Activated CD8-positive, alpha-beta T cell treated with anti-CD3 and anti-CD28 coated beads, Interleukin-2, amount 10 ng/mL, durations not matched to agents 7 days and 5 days (primary cell): ENCODE measurements around the gene ARPC4. TPM values are rescaled to one million over a fixed set of nuclear protein-coding genes. Genes with fewer than 3 reads are reported as not detected.

Source experiments
- ATAC-seq: fragments of 150-1000 bp; cut with Tn5 transposase; one replicate; pipeline ENCODE4 v1.10.0; 2021; ENCODE audit warnings: moderate library complexity
- CTCF ChIA-PET: fragments of 350-600 bp; sonication (Branson Sonifier 250); formaldehyde crosslinking; loops from one replicate; lab custom pipeline; 2021; ENCODE audit warnings: antibody characterized with exemption; lab: Charles Lee
- POLR2A ChIA-PET: fragments of 350-600 bp; sonication (Branson Sonifier 250); formaldehyde crosslinking; loops from one replicate; lab custom pipeline; 2021; ENCODE audit warnings: antibody characterized with exemption; lab: Charles Lee
- DNase-seq: peaks from one replicate; pipeline ENCODE4 v3.0.0-alpha.2; 2020
- H3K27ac Mint-ChIP-seq: one replicate; pipeline ENCODE4 v1.8.0; 2021; ENCODE audit warnings: mild to moderate bottlenecking, mixed read lengths
- H3K27me3 Mint-ChIP-seq: one replicate; pipeline ENCODE4 v1.8.0; 2021; ENCODE audit warnings: low read depth, mixed read lengths
- H3K36me3 Mint-ChIP-seq: one replicate; pipeline ENCODE4 v1.8.0; 2021; ENCODE audit warnings: low read depth, mixed read lengths
- H3K4me1 Mint-ChIP-seq: one replicate; pipeline ENCODE4 v1.8.0; 2021; ENCODE audit warnings: low read depth, mixed read lengths
- H3K4me3 Mint-ChIP-seq: one replicate; pipeline ENCODE4 v1.8.0; 2021; ENCODE audit warnings: mild to moderate bottlenecking, mixed read lengths
- H3K9me3 Mint-ChIP-seq: one replicate; pipeline ENCODE4 v1.8.0; 2022; ENCODE audit warnings: mixed read lengths; ENCODE audit not compliant: insufficient read depth
- total RNA-seq, 2 experiments: library from RNA; stranded (reverse); gene quantifications; one replicate each; pipeline ENCODE4 v1.2.3, GENCODE V29; 2021

ARPC4 gene
- 100 to 1,000 TPM; 317 to 321 TPM for total RNA-seq

DNA sequence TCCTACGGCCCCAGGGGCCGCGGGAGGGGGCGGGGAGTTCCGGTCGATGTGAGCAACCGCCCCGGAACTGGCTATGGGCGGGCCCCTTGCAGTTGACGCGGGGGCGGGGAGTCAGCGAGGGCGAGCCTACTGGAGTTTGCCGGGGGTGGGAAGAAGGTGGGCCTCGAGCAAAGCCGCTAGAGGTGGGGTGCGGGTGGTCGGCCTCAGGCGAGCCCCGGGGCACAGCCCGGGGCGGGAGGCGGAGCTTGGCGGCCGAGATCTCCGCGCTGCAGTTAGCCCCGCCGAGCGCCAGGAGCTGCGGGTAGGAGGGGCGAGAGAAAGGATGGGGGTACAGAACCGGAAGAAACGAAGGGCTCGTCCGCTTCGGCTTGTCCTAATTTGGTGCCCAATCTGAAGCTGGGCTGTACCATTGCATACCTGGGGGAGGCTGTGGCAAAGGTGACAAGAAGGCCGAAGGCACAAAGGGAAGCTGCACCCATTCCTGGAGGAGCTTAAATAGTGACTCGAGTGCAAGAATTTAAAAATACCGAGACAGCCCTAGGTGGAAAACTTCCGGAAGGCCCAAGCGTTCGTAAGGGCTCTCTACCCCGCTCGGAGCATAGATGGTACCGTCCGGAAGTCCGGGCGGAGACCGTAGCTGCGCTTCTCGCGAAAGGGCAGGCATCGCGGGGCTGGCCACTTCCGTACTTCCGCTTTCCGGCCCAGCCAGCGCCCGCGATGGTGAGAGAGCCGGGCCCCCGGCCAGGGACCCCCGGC is at the start of gene ARPC4, which contains the start of gene TADA3:
Gene ARPC4, plus strand, starts transcription at position 678 of the 756 bp plus-strand sequence. Its CDS starts 40 bp downstream, at position 718.
Gene TADA3, minus strand, starts transcription at position 69 of the 756 bp plus-strand sequence. CDS start 1,007 bp downstream, outside the sequence.
- peaks cover 64% of the 10 kb centered on the region for H3K36me3 Mint-ChIP-seq
- POLR2A ChIA-PET, result interaction anchor here (0.6 to 4.9 kb wide), 26 partner anchors 9 to 397 kb away, joined by 3 to 38 read pairs (median 4); partner anchors contain the start of genes BRPF1, CAMK1, CRELD1 and FANCD2
- no peaks in the 10 kb centered on the region for H3K9me3 Mint-ChIP-seq
- ATAC-seq (peak; percentile 92), DNase-seq (peak; percentile 96)
- CTCF ChIA-PET, result interaction anchor here (0.7 to 1.9 kb wide), 12 partner anchors 10 to 439 kb away, joined by 3 to 14 read pairs (median 4); partner anchors contain the start of gene CAMK1
- no peaks in the 10 kb centered on the region for H3K27me3 Mint-ChIP-seq
- peak within 1 kb of the TSS; percentile 96 for H3K4me3 Mint-ChIP-seq
- peak within 1 kb of the TSS; percentile 100 for H3K27ac Mint-ChIP-seq
- H3K4me1 Mint-ChIP-seq, result peaks cover 53% of the 10 kb centered on the region

DNA sequence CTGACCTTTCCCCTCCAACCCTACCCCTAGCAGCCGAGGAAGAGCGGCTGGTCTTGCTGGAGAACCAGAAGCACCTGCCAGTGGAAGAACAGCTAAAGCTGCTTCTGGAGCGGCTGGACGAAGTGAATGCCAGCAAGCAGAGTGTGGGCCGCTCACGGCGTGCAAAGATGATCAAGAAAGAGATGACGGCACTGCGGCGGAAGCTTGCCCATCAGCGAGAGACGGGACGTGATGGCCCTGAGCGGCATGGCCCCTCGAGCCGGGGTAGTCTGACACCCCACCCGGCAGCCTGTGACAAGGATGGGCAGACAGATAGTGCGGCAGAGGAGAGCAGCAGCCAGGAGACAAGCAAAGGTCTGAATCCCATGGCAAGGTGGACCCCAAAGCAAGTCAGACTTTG is 49.3 kb upstream of the ARPC4 start:
- POLR2A ChIA-PET, result interaction anchor here (2.0 to 2.6 kb wide), 2 partner anchors 11 to 50 kb away, joined by 10 to 12 read pairs; partner anchors contain the start of genes ARPC4, BRPF1 and TADA3
- CTCF ChIA-PET, result interaction anchor here (1.3 kb wide), 2 partner anchors 11 to 12 kb away, joined by 4 read pairs; partner anchors contain the start of gene BRPF1
- Mint-ChIP-seq H3K36me3 (peaks cover 89% of the 10 kb centered on the region), H3K4me1 (peaks cover 46% of the 10 kb centered on the region), H3K27me3 (no peaks in the 10 kb centered on the region), H3K9me3 (no peaks in the 10 kb centered on the region), H3K27ac (no peak overlapping the region), H3K4me3 (no peak overlapping the region)
- no peak for ATAC-seq
- DNase-seq, result no peak

DNA sequence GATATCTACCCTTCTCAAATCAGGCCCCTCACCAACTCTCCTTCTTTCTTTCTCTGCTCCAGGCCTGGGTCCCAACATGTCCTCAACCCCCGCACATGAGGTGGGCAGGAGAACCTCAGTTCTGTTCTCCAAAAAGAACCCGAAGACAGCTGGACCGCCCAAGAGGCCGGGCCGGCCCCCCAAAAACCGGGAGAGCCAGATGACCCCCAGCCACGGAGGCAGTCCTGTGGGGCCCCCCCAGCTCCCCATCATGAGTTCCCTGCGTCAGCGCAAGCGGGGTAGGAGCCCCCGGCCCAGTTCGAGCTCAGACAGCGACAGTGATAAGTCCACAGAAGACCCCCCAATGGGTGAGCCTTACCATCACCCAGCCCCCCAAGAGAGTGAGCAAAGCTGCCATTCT is 48.7 kb upstream of the ARPC4 start:
- no peak overlapping the region for H3K4me3 Mint-ChIP-seq
- no peaks in the 10 kb centered on the region for H3K9me3 Mint-ChIP-seq
- H3K36me3 Mint-ChIP-seq, result peaks cover 89% of the 10 kb centered on the region
- ATAC-seq (no peak), DNase-seq (no peak)
- no peaks in the 10 kb centered on the region for H3K27me3 Mint-ChIP-seq
- H3K4me1 Mint-ChIP-seq, result peaks cover 51% of the 10 kb centered on the region
- POLR2A ChIA-PET, result interaction anchor here (2.0 to 2.6 kb wide), 2 partner anchors 12 to 49 kb away, joined by 10 to 12 read pairs; partner anchors contain the start of genes ARPC4, BRPF1 and TADA3
- CTCF ChIA-PET, result interaction anchor here (1.3 kb wide), 1 partner anchor 11 kb away, joined by 4 read pairs; no protein-coding TSS in a partner anchor
- no peak overlapping the region for H3K27ac Mint-ChIP-seq

DNA sequence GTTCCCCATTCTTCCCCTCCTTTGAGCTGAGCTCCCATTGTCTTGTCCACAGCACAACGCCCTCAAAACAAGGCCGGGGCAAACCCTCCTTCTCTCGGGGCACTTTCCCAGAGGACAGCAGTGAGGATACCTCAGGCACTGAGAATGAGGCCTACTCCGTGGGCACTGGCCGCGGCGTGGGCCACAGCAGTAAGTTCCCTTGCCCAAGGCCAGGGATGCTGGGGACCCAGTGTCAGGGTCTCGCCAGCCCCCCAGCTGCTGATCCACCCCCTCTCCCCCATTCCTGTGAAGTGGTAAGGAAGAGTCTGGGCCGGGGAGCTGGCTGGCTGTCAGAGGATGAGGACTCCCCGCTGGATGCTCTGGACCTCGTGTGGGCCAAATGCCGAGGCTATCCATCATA is 47.4 kb upstream of the ARPC4 start:
- DNase-seq (no peak), ATAC-seq (no peak)
- Mint-ChIP-seq H3K4me3 (no peak overlapping the region), H3K27ac (no peak overlapping the region), H3K27me3 (no peaks in the 10 kb centered on the region), H3K36me3 (peaks cover 88% of the 10 kb centered on the region), H3K9me3 (no peaks in the 10 kb centered on the region), H3K4me1 (peaks cover 59% of the 10 kb centered on the region)
- ChIA-PET POLR2A (interaction anchor here (0.7 to 2.6 kb wide), 3 partner anchors 12 to 48 kb away, joined by 3 to 12 read pairs (median 10); partner anchors contain the start of genes ARPC4, BRPF1 and TADA3), CTCF (interaction anchor here (0.9 to 2.5 kb wide), 3 partner anchors 9 to 19 kb away, joined by 3 to 8 read pairs (median 4); no protein-coding TSS in a partner anchor)

DNA sequence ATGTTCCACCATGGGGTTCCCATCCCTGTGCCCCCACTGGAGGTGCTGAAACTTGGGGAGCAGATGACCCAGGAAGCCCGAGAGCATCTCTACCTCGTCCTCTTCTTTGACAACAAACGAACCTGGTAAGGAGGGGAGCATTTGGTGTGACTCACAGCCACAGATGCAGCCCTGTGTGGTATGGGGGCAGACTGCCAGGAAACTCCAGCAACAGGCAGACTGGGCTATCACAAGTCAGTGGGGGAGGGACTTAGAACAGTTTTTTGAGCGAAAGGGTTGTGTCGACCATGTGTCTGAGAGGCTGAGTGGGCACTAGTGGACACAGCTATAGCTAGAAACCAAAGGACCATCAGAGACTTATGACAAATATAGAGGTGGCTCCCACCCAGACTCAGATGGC is 46.6 kb upstream of the ARPC4 start:
- H3K27me3 Mint-ChIP-seq, result no peaks in the 10 kb centered on the region
- H3K4me3 Mint-ChIP-seq, result no peak overlapping the region
- H3K27ac Mint-ChIP-seq, result peak overlapping the region; percentile 8
- H3K9me3 Mint-ChIP-seq, result no peaks in the 10 kb centered on the region
- POLR2A ChIA-PET, result interaction anchor here (0.7 to 2.6 kb wide), 2 partner anchors 13 to 47 kb away, joined by 3 to 10 read pairs; partner anchors contain the start of genes ARPC4 and TADA3
- no peak for DNase-seq
- H3K36me3 Mint-ChIP-seq, result peaks cover 89% of the 10 kb centered on the region
- no peak for ATAC-seq
- CTCF ChIA-PET, result interaction anchor here (0.9 to 2.5 kb wide), 3 partner anchors 9 to 19 kb away, joined by 3 to 8 read pairs (median 4); no protein-coding TSS in a partner anchor
- H3K4me1 Mint-ChIP-seq, result peaks cover 66% of the 10 kb centered on the region

DNA sequence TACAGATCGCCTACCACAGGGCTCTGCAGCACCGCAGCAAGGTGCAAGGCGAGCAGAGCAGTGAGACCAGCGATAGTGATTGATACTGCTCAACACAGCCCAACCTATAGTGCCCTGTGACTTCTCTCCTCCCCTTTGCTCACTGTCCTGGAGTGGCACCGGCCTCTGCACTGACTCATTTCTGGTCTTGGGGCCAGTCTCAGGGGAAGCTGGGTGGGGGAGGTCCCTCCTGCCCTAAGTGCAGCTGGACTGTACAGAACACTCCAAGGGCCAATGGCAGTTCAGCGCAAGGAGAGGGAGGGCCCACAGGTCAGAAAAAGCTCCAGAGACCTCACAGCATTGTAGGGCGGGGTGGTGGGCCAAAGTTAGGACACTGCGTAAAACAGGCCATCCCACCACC is 45.6 kb upstream of the ARPC4 start:
- no peaks in the 10 kb centered on the region for H3K9me3 Mint-ChIP-seq
- H3K36me3 Mint-ChIP-seq, result peaks cover 92% of the 10 kb centered on the region
- no peak overlapping the region for H3K4me3 Mint-ChIP-seq
- no peak overlapping the region for H3K27ac Mint-ChIP-seq
- peaks cover 68% of the 10 kb centered on the region for H3K4me1 Mint-ChIP-seq
- ChIA-PET CTCF (interaction anchor here (1.5 to 2.5 kb wide), 3 partner anchors 14 to 185 kb away, joined by 3 to 8 read pairs (median 4); no protein-coding TSS in a partner anchor), POLR2A (interaction anchor here (0.6 to 4.4 kb wide), 2 partner anchors 15 to 19 kb away, joined by 3 to 29 read pairs; partner anchors contain the start of gene BRPF1)
- DNase-seq, result no peak
- ATAC-seq, result no peak
- no peaks in the 10 kb centered on the region for H3K27me3 Mint-ChIP-seq

DNA sequence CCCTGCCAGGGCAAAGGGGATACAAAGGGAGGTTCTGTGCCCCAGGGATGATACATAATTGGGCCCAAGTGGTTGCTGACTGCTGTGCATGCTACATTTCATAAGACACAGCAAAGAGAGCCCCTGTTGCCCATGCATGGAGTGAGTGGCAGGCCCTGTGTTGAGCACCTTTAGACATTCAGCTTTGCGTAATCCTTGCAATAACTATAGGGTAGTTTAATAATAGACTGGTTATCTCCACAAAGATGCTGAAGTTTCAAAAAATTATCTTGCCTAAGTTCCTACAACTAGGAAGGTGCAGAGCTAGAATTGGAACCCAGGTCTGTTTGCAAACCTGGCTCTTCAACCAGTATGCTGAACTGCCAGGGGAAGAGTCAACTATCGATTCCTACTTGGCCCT is 44.9 kb upstream of the ARPC4 start:
- ATAC-seq (no peak), DNase-seq (no peak)
- CTCF ChIA-PET, result interaction anchor here (1.5 to 1.9 kb wide), 2 partner anchors 21 to 185 kb away, joined by 3 to 9 read pairs; no protein-coding TSS in a partner anchor
- H3K9me3 Mint-ChIP-seq, result no peaks in the 10 kb centered on the region
- peaks cover 65% of the 10 kb centered on the region for H3K4me1 Mint-ChIP-seq
- H3K4me3 Mint-ChIP-seq, result no peak overlapping the region
- no peaks in the 10 kb centered on the region for H3K27me3 Mint-ChIP-seq
- POLR2A ChIA-PET, result interaction anchor here (4.4 kb wide), 1 partner anchor 16 kb away, joined by 29 read pairs; the partner anchor contains the start of gene BRPF1
- no peak overlapping the region for H3K27ac Mint-ChIP-seq
- H3K36me3 Mint-ChIP-seq, result peaks cover 88% of the 10 kb centered on the region

DNA sequence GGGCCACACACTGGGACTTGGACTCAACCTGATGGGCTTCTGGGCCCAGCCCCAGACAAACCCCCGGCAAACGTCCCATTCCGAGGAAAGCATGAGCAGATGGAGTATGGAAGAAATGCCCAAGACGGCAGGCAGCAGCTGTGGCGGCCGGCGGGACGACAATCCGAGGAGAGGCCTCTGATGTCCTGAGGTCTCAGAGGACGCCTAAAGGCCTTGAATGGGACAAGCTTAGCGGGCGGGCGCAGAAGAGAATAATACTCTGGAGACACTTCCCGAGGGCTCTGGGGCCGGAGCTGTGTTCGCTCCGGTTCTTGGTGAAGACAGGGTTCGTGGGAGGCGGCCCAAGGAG is 43.6 kb upstream of the ARPC4 start:
- Mint-ChIP-seq H3K4me3 (peak overlapping the region; percentile 98), H3K9me3 (no peaks in the 10 kb centered on the region), H3K4me1 (peaks cover 71% of the 10 kb centered on the region), H3K27me3 (no peaks in the 10 kb centered on the region), H3K27ac (peak overlapping the region; percentile 95), H3K36me3 (peaks cover 85% of the 10 kb centered on the region)
- DNase-seq (no peak), ATAC-seq (no peak)
- ChIA-PET CTCF (interaction anchor here (1.2 to 1.9 kb wide), 5 partner anchors 10 to 33 kb away, joined by 4 to 9 read pairs (median 5); partner anchors contain the start of gene BRPF1), POLR2A (interaction anchor here (0.7 to 4.4 kb wide), 5 partner anchors 12 to 387 kb away, joined by 3 to 29 read pairs (median 15); partner anchors contain the start of genes ARPC4, BRPF1, TADA3 and THUMPD3)

DNA sequence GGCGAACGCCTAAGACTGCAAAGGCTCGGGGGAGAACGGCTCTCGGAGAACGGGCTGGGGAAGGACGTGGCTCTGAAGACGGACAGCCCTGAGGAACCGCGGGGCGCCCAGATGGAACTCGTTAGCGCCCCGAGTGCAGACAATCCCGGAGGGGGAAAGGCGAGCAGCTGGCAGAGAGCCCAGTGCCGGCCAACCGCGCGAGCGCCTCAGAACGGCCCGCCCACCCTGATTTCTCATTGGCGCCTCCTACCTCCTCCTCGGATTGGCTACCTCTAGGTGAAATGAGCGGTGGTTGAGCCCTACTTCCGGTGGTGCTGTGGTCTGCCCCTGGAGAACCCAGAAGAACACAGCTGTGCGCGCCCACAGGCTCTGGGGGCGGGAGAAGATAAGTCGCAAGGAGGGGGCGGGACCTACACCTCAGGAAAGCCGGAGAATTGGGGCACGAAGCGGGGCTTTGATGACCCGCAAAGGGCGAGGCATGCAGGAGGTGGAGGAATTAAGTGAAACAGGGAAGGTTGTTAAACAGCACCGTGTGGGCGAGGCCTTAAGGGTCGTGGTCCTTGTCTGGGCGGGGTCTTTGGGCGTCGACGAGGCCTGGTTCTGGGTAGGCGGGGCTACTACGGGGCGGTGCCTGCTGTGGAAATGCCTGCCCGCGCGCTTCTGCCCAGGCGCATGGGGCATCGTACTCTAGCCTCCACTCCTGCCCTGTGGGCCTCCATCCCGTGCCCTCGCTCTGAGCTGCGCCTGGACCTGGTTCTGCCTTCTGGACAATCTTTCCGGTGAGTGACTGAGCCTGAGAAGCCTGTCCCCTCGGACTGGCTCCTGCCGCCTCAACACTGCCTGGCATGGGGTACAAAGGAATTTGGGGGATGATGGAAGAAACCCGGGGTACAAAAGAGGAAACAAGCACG is 43.0 kb upstream of the ARPC4 start, which contains the start of gene OGG1:
Gene OGG1, plus strand, starts transcription at position 308 of the 911 bp plus-strand sequence. Its CDS starts 335 bp downstream, at position 643.
- ChIA-PET POLR2A (interaction anchor here (0.7 to 4.4 kb wide), 8 partner anchors 10 to 387 kb away, joined by 3 to 29 read pairs (median 5); partner anchors contain the start of genes ARPC4, BRPF1, TADA3 and THUMPD3), CTCF (interaction anchor here (1.2 to 2.3 kb wide), 6 partner anchors 10 to 32 kb away, joined by 4 to 9 read pairs (median 6); partner anchors contain the start of gene BRPF1)
- H3K27ac Mint-ChIP-seq, result peak within 1 kb of the TSS; percentile 95
- no peaks in the 10 kb centered on the region for H3K9me3 Mint-ChIP-seq
- H3K27me3 Mint-ChIP-seq, result no peaks in the 10 kb centered on the region
- DNase-seq (peak; percentile 99), ATAC-seq (peak; percentile 94)
- peaks cover 84% of the 10 kb centered on the region for H3K36me3 Mint-ChIP-seq
- H3K4me1 Mint-ChIP-seq, result peaks cover 74% of the 10 kb centered on the region
- peak within 1 kb of the TSS; percentile 98 for H3K4me3 Mint-ChIP-seq
